Measurements from ENCODE around the gene FARP1.

FARP1 gene

GRCh38 chr13:98352226-98352625, 209.3 kb downstream of the FARP1 start:
- no peak for TF ChIP-seq CTCF (IDR thresholded peaks at IDR 0.05; ENCODE audit: low read depth, low read length)
- no peak overlapping the region for H3K4me3 ChIP-seq (ENCODE audit: low read depth, low read length)

GRCh38 chr13:98353750-98354149, 210.9 kb downstream of the FARP1 start:
- no peak for TF ChIP-seq CTCF (IDR thresholded peaks at IDR 0.05; ENCODE audit: low read depth, low read length)
- H3K4me3 ChIP-seq (ENCODE audit: low read depth, low read length) = no peak overlapping the region

GRCh38 chr13:98358937-98359336, 216.0 kb downstream of the FARP1 start:
- H3K4me3 ChIP-seq (ENCODE audit: low read depth, low read length) = no peak overlapping the region
- no peak for TF ChIP-seq CTCF (IDR thresholded peaks at IDR 0.05; ENCODE audit: low read depth, low read length)

- no peak for TF ChIP-seq CTCF (IDR thresholded peaks at IDR 0.05; ENCODE audit: low read depth, low read length)
- no peak overlapping the region for H3K4me3 ChIP-seq (ENCODE audit: low read depth, low read length)
These were observed 217.7 kb downstream of the FARP1 start for GRCh38 chr13:98360545-98360944.

GRCh38 chr13:98363326-98363725, 220.4 kb downstream of the FARP1 start:
- TF ChIP-seq CTCF (IDR thresholded peaks at IDR 0.05; ENCODE audit: low read depth, low read length) = no peak

GRCh38 chr13:98364179-98364578, 221.3 kb downstream of the FARP1 start:
- H3K4me3 ChIP-seq (ENCODE audit: low read depth, low read length) = no peak overlapping the region
- TF ChIP-seq CTCF (IDR thresholded peaks at IDR 0.05; ENCODE audit: low read depth, low read length) = no peak

More at GRCh38 chr13:98363326-98363725, 220.4 kb downstream of the FARP1 start:
- H3K4me3 ChIP-seq (ENCODE audit: low read depth, low read length) = no peak overlapping the region

GRCh38 chr13:98364647-98365046, 221.8 kb downstream of the FARP1 start:
- no peak overlapping the region for H3K4me3 ChIP-seq (ENCODE audit: low read depth, low read length)
- no peak for TF ChIP-seq CTCF (IDR thresholded peaks at IDR 0.05; ENCODE audit: low read depth, low read length)
